Mesothelial cell of epicardium (in vitro differentiated cells): Measurements from ENCODE around the gene JUP. TPM values are rescaled to one million over a fixed set of nuclear protein-coding genes. Genes with fewer than 3 reads are reported as not detected.

ENCODE experiments used
- DNase-seq, 2 experiments: peaks; one replicate each; pipeline ENCODE4 v3.0.0; 2021; ENCODE audit warnings: low spot score in 2 of 2; ENCODE audit not compliant: unreplicated experiment in 2 of 2
- H3K27ac Mint-ChIP-seq: 2 replicates; pipeline ENCODE4 v1.8.0; 2021; ENCODE audit warnings: mixed read lengths
- H3K27me3 Mint-ChIP-seq: 2 replicates; pipeline ENCODE4 v1.8.0; 2021; ENCODE audit warnings: low read depth, mixed read lengths
- H3K36me3 Mint-ChIP-seq: 2 replicates; pipeline ENCODE4 v1.8.0; 2021; ENCODE audit warnings: mixed read lengths
- H3K4me1 Mint-ChIP-seq: 2 replicates; pipeline ENCODE4 v1.8.0; 2021; ENCODE audit warnings: mixed read lengths
- H3K4me3 Mint-ChIP-seq: 2 replicates; pipeline ENCODE4 v1.8.0; 2021; ENCODE audit warnings: mild to moderate bottlenecking, moderate library complexity, mixed read lengths
- H3K9me3 Mint-ChIP-seq: 2 replicates; pipeline ENCODE4 v1.8.0; 2021; ENCODE audit warnings: mixed read lengths
- total RNA-seq: library from RNA; stranded (reverse); gene quantifications from 3 replicates; pipeline ENCODE4 v1.2.1, GENCODE V29; 2021
- TF ChIP-seq, protein P1 (sequence below): fragments of 200-600 bp; sonication (generic); IDR thresholded peaks from one replicate; pipeline ENCODE4 v1.5.0; 2021; ENCODE audit warnings: antibody characterized with exemption; ENCODE audit not compliant: unreplicated experiment

The JUP gene
- total RNA-seq, 1 donor from 2014 or later, result 205 TPM

DNA sequence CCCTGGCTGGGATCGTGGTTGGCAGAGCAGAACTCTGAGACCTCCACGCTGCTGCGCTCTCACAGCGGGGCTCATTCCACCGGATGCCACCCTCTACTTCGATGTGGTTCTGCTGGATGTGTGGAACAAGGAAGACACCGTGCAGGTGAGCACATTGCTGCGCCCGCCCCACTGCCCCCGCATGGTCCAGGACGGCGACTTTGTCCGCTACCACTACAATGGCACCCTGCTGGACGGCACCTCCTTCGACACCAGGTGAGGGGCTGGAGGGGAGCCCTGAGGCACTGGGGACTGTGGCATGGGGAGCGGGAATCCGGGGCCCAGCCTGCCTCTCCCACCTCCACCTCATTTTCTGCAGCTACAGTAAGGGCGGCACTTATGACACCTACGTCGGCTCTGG lies 31.5 kb upstream of the JUP start:
- Mint-ChIP-seq H3K27me3 (no peaks in the 10 kb centered on the region), H3K9me3 (no peaks in the 10 kb centered on the region), H3K27ac (peak overlapping the region; percentile 69), H3K36me3 (peaks cover 9% of the 10 kb centered on the region), H3K4me3 (no peak overlapping the region), H3K4me1 (peaks cover 14% of the 10 kb centered on the region)
- DNase-seq, result no peak
- TF ChIP-seq, protein P1, sequence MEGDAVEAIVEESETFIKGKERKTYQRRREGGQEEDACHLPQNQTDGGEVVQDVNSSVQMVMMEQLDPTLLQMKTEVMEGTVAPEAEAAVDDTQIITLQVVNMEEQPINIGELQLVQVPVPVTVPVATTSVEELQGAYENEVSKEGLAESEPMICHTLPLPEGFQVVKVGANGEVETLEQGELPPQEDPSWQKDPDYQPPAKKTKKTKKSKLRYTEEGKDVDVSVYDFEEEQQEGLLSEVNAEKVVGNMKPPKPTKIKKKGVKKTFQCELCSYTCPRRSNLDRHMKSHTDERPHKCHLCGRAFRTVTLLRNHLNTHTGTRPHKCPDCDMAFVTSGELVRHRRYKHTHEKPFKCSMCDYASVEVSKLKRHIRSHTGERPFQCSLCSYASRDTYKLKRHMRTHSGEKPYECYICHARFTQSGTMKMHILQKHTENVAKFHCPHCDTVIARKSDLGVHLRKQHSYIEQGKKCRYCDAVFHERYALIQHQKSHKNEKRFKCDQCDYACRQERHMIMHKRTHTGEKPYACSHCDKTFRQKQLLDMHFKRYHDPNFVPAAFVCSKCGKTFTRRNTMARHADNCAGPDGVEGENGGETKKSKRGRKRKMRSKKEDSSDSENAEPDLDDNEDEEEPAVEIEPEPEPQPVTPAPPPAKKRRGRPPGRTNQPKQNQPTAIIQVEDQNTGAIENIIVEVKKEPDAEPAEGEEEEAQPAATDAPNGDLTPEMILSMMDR, result no peak

DNA sequence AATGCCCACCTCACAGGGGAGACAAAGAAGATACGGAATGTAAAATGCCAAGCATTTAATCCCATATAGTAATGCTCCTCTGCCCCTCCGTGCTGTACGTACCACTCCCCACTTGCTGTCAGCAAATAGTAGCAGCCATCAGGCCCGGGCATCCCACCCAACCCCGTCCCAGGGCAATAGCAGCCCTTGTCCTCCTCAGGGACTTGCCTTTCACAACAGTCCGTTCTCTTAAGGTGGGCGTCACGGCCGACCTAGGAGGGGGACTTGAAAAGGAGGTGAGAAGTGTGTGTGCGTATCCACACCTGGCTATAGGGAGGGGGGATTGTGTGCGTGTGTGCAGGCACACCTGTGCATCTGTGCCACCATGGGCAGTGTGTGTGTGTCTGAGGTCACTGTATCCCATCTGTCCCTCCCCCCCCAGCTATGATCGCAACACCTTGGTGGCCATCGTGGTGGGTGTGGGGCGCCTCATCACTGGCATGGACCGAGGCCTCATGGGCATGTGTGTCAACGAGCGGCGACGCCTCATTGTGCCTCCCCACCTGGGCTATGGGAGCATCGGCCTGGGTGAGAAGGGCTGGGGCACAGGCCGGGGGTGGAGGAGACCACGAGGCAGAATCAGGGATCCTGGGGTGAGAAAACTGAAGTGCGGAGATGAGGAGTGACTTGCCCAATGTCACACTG lies 30.3 kb upstream of the JUP start:
- Mint-ChIP-seq H3K9me3 (no peaks in the 10 kb centered on the region), H3K27me3 (no peaks in the 10 kb centered on the region), H3K27ac (no peak overlapping the region), H3K4me3 (no peak overlapping the region), H3K4me1 (peaks cover 14% of the 10 kb centered on the region), H3K36me3 (peaks cover 9% of the 10 kb centered on the region)
- DNase-seq, result no peak
- TF ChIP-seq, protein P1, result no peak

DNA sequence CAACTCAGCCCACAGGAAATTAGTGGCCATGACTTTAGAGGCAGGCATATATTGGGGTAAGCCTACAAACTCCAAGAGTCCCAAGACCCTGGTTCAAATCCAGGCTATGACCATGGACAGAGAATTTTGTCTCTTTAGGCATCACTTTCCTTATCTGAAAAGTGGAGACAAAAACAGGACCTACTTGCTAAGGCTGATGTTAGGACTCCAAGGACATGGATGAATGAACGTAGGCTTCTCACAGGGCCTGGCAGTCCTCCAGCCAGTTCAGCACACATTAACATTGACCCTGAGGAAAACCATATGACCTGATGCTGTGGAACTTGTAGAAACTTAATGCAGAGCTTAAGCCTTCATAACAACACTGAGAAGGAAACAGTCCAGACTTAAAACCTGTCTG lies 27.7 kb upstream of the JUP start:
- H3K27ac Mint-ChIP-seq, result peak overlapping the region; percentile 87
- H3K9me3 Mint-ChIP-seq, result no peaks in the 10 kb centered on the region
- TF ChIP-seq, protein P1, result no peak
- no peaks in the 10 kb centered on the region for H3K27me3 Mint-ChIP-seq
- H3K4me3 Mint-ChIP-seq, result peak overlapping the region; percentile 84
- DNase-seq, result no peak
- peaks cover 29% of the 10 kb centered on the region for H3K4me1 Mint-ChIP-seq
- H3K36me3 Mint-ChIP-seq, result peaks cover 9% of the 10 kb centered on the region

DNA sequence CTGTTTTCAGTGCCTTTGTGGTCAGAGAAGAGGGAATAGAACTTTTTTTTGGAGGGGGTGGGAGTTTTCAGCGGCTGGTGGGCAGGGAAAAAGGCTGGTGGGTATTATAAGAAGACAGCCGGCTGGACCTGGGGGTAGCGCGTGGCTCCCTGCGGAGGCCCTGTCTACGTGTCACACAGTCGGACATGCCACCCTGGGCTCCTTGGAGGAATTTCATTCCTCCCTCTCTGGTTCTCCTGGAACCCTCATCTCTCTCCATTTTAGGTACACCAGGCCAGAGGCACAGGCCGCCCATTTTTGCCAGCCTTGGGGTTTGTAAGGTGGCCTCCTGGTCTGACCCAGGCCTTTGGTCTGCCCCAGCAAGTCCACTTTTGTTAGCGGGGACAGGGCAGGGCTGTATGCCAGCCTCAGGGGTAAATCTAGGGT lies 27.2 kb upstream of the JUP start:
- no peaks in the 10 kb centered on the region for H3K9me3 Mint-ChIP-seq
- H3K4me3 Mint-ChIP-seq, result peak overlapping the region; percentile 84
- H3K36me3 Mint-ChIP-seq, result peaks cover 10% of the 10 kb centered on the region
- H3K27ac Mint-ChIP-seq, result peak overlapping the region; percentile 87
- no peak for DNase-seq
- TF ChIP-seq, protein P1, result no peak
- H3K4me1 Mint-ChIP-seq, result peaks cover 29% of the 10 kb centered on the region
- no peaks in the 10 kb centered on the region for H3K27me3 Mint-ChIP-seq

DNA sequence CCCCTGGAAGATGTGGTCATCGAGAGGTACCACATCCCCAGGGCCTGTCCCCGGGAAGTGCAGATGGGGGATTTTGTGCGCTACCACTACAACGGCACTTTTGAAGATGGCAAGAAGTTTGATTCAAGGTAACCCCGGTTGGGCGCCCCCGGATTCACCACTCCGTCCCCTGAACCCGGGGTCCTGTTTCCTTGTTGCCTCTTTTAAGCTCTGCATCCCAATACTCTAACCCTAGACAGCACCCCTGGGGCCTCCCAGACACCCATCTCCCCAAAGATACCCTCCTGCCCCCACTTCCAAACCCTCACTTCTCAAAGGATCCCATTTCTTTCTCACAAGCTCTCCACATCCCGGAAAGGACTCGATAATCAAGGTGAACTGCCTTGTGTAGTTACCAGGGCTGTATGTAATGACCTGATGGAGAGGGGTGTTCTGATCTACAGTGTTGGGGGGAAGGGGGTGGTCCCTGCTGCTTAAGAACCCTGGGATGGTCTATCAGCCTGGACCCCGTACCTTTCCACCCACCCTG lies 26.7 kb upstream of the JUP start:
- TF ChIP-seq, protein P1, result no peak
- H3K9me3 Mint-ChIP-seq, result no peaks in the 10 kb centered on the region
- peaks cover 29% of the 10 kb centered on the region for H3K4me1 Mint-ChIP-seq
- H3K27me3 Mint-ChIP-seq, result no peaks in the 10 kb centered on the region
- DNase-seq, result no peak
- H3K27ac Mint-ChIP-seq, result peak overlapping the region; percentile 87
- H3K36me3 Mint-ChIP-seq, result peaks cover 10% of the 10 kb centered on the region
- H3K4me3 Mint-ChIP-seq, result peak overlapping the region; percentile 84
